K562 (cell line): ENCODE measurements around the gene MXRA7. TPM values are rescaled to one million over a fixed set of nuclear protein-coding genes. Genes with fewer than 3 reads are reported as not detected.

ENCODE experiments used
- ARHGAP35 ChIP-seq: fragments of 450-650 bp; IDR thresholded peaks from 2 replicates; pipeline ENCODE4 v1.6.1; 2018; ENCODE audit not compliant: partially characterized antibody
- E4F1 ChIP-seq: fragments of 250-450 bp; sonication (Bioruptor Pico); IDR thresholded peaks from 2 replicates; pipeline ENCODE4 v1.5.0; 2021; ENCODE audit warnings: mild to moderate bottlenecking, borderline replicate concordance
- JUN ChIP-seq, 2 experiments: sonication (generic) in 1 of 2; formaldehyde crosslinking in 1 of 2; IDR thresholded peaks; 2 replicates each; pipeline versions ENCODE4 v1.6.1 to v1.8.0; 2012 to 2022; ENCODE audit warnings: borderline replicate concordance in 2 of 2, mild to moderate bottlenecking in 2 of 2, improper control_type of control experiment in 1 of 2, low read depth in 1 of 2, low read length in 1 of 2, missing genetic modification reagents in 1 of 2
- KLF1 ChIP-seq: fragments of 450-650 bp; IDR thresholded peaks from 2 replicates; pipeline ENCODE4 v1.6.1; 2016; ENCODE audit warnings: missing genetic modification characterization, missing compliant biosample characterization
- KLF6 ChIP-seq: fragments of 250-450 bp; sonication (Bioruptor Pico); IDR thresholded peaks from 2 replicates; pipeline ENCODE4 v1.4.0; 2020; ENCODE audit warnings: mild to moderate bottlenecking, moderate library complexity, borderline replicate concordance
- TAF1 ChIP-seq: IDR thresholded peaks from 2 replicates; pipeline ENCODE4 v1.6.1; 2011; ENCODE audit warnings: mild to moderate bottlenecking, low read length, moderate library complexity; ENCODE audit not compliant: insufficient read depth, control insufficient read depth, severe bottlenecking; ENCODE audit errors: extremely low read depth
- ZNF253 ChIP-seq: fragments of 250-450 bp; sonication (Bioruptor Pico); conservative IDR thresholded peaks from 2 replicates; pipeline ENCODE4 v1.6.1; 2021; ENCODE audit warnings: mild to moderate bottlenecking
- ZNF75A ChIP-seq: fragments of 450-650 bp; formaldehyde crosslinking; IDR thresholded peaks from 2 replicates; pipeline ENCODE4 v1.4.0; 2020; ENCODE audit warnings: mild to moderate bottlenecking
- polyA plus RNA-seq, 8 experiments: library from polyadenylated mRNA; depleted of rRNA in 4 of 8; stranded (reverse) in 5 of 8; unstranded in 3 of 8; fragments of >200 nt; fragmentation: Nextera tagmentation in 2 of 8; fragmentation: Illumina TruSeq in 1 of 8; extraction: Ambion mirVana in 2 of 8; extraction: Trizol in 1 of 8; gene quantifications; 2 replicates each; pipeline versions ENCODE4 v1.2.1 to v1.2.3, GENCODE V29; 2011 to 2014; ENCODE audit warnings: inconsistent platforms in 1 of 8, missing spikeins in 1 of 8
- total RNA-seq, 7 experiments: library from RNA; depleted of rRNA in 6 of 7; stranded (reverse); fragments of >200 nt in 6 of 7; fragmentation: Illumina TruSeq in 2 of 7; extraction: Trizol in 2 of 7; gene quantifications; 2 replicates each; pipeline versions ENCODE4 v1.2.1 to v1.2.3, GENCODE V29; 2011 to 2021; ENCODE audit warnings: low replicate concordance in 1 of 7
- TF ChIP-seq, protein P1 (sequence below): fragments of 450-650 bp; formaldehyde crosslinking; IDR thresholded peaks from 2 replicates; pipeline ENCODE4 v1.4.0; 2020; ENCODE audit warnings: mild to moderate bottlenecking, moderate library complexity
- TF ChIP-seq, protein P2 (sequence below): fragments of 250-450 bp; sonication (Bioruptor Pico); IDR thresholded peaks from 2 replicates; pipeline ENCODE4 v1.4.0; 2020; ENCODE audit warnings: mild to moderate bottlenecking
- TF ChIP-seq, protein P3 (sequence below): fragments of 250-450 bp; sonication (Bioruptor Pico); IDR thresholded peaks from 2 replicates; pipeline ENCODE4 v1.8.0; 2021; ENCODE audit warnings: moderate library complexity, mild to moderate bottlenecking, inconsistent platforms

MXRA7 gene
- total and polyA plus RNA-seq, 9 of the 15 experiments (the other 6 are each of a cell fraction or from before 2014, with no cell fraction given): 2.6 to 38.4 (median 14.3) TPM

GRCh38 chr17:76687298-76688164 lies 23.2 kb downstream of the MXRA7 start (continued):
- no peak for TF ChIP-seq E4F1 (CRISPR knock-in tag)
- TF ChIP-seq, protein P1, sequence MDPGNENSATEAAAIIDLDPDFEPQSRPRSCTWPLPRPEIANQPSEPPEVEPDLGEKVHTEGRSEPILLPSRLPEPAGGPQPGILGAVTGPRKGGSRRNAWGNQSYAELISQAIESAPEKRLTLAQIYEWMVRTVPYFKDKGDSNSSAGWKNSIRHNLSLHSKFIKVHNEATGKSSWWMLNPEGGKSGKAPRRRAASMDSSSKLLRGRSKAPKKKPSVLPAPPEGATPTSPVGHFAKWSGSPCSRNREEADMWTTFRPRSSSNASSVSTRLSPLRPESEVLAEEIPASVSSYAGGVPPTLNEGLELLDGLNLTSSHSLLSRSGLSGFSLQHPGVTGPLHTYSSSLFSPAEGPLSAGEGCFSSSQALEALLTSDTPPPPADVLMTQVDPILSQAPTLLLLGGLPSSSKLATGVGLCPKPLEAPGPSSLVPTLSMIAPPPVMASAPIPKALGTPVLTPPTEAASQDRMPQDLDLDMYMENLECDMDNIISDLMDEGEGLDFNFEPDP (CRISPR knock-in tag): no peak
- TF ChIP-seq ZNF253 (CRISPR knock-in tag): no peak
- TF ChIP-seq, protein P2, sequence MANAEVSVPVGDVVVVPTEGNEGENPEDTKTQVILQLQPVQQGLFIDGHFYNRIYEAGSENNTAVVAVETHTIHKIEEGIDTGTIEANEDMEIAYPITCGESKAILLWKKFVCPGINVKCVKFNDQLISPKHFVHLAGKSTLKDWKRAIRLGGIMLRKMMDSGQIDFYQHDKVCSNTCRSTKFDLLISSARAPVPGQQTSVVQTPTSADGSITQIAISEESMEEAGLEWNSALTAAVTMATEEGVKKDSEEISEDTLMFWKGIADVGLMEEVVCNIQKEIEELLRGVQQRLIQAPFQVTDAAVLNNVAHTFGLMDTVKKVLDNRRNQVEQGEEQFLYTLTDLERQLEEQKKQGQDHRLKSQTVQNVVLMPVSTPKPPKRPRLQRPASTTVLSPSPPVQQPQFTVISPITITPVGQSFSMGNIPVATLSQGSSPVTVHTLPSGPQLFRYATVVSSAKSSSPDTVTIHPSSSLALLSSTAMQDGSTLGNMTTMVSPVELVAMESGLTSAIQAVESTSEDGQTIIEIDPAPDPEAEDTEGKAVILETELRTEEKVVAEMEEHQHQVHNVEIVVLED (CRISPR knock-in tag): no peak
- TF ChIP-seq, protein P3, sequence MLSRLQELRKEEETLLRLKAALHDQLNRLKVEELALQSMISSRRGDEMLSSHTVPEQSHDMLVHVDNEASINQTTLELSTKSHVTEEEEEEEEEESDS (CRISPR knock-in tag): no peak
- no peak for TF ChIP-seq KLF1 (tag)
- TF ChIP-seq TAF1: no peak
- no peak for TF ChIP-seq ARHGAP35
- no peak for TF ChIP-seq ZNF75A
- TF ChIP-seq KLF6 (CRISPR knock-in tag): no peak
- no peak for TF ChIP-seq JUN (IDR thresholded peaks at IDR 0.05; ENCODE audit: borderline replicate concordance, low read depth, low read length)
- no peak for TF ChIP-seq JUN (CRISPR knock-in tag; IDR thresholded peaks at IDR 0.05; ENCODE audit: borderline replicate concordance)
